ENCODE results near the gene TSPAN8.
"Not testable (repeated sequence)": the region's sequence is repeated elsewhere in the genome, so short reads cannot be mapped to it uniquely, and the experiment has no call there.

Gene TSPAN8

DNA sequence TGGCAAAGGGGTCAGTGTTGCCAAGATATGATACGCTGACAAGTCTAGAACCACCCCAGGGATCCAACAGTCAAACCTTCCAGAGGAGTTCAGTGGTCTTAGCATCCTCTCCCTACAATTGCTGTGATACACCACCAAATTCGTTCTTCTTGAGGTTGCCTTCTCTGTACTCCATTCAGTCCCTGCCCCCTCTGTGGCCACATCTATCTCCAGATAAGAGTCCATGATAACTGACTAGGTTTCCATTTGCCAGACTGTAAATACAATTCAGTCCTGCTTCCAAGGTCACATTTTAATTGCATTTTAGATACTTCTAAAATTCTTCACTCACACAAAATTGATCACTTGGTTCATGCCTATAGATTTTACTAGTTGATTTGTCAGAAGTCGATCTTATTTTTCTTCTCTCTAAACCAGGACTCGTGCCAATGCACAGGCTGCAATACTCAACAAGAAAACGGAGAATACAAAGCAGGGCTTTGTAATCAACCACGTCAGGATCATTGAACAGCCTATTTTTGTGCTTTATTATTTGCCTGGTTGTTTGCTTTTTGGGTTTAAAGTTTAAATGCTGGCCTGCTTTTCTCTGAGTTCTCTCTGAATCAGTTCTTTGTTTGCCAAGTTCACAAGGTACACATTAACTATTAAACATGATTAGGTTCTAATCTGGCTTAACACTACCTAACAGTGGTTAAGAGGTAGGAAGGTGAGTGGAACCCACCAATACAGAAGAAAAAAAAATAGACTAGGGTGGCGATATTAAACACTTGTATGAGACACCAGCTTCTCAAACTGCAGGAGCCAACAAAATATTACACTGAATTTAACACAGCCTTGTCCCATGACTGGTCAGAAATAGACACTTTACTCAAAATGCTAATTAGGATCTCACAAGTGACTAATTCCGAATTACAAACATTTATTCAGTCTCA, 5.3 kb upstream of the TSPAN8 start:
- no peak for DNase-seq

DNA sequence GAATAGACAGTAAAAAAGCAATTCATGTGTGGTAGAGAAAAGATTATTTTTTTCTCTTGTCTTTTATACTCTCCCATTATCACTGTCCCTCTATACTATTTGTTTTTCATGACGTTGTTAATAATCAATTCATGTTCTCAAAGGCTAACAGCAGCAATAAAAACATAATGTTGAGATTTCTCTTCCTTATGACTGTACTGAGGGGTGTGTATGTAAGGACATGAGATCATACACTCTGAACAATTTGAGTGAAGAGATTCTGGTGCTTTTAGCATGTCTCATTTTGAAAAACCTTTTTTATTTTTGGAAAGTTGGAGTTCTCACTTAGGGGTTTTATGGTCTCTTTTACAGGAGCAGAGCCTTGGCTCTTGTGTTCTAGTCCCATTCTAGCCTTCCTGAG, 3.8 kb upstream of the TSPAN8 start:
- DNase-seq: no peak

DNA sequence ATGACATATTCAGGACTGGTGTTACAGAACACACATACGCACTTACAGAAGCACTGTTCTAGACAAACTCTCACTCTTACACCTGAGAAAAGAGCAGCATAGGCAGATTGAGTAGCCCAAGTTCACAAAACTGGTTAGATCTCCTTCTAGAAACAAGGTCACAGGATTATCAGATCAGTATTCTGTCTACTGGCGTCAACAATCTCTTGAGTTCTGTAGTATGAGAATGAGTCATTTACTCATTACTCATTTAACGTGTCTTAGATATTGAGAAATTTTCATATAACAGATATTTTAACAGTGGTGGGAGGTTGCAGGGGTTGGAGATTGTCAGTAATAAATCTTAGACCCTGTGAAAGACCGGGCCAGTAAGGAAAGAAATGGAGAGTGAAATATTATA, 2.8 kb upstream of the TSPAN8 start:
- no peak for DNase-seq

DNA sequence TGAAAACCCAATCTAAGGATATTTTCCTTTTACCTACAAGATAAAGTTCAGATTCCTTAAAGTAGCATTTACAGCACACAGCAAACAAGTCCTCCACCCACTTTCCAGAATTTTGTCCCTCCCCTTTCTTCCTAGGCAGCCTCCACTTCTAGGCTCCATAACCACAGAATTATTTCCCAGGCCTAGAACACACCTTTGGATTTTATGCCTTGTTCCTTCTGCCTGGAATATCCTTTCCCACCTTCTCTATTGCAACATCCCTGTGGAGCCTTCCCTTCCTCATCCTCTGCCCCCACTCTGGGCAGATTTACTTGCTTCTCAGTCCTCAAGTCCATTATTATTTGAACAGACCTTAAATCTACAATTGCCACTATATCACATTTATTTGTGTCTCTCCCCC, 2.1 kb upstream of the TSPAN8 start:
- no peak for DNase-seq

- no peak for DNase-seq
These were observed 1.5 kb upstream of the TSPAN8 start for GRCh38 chr12:71159264-71159663.

DNA sequence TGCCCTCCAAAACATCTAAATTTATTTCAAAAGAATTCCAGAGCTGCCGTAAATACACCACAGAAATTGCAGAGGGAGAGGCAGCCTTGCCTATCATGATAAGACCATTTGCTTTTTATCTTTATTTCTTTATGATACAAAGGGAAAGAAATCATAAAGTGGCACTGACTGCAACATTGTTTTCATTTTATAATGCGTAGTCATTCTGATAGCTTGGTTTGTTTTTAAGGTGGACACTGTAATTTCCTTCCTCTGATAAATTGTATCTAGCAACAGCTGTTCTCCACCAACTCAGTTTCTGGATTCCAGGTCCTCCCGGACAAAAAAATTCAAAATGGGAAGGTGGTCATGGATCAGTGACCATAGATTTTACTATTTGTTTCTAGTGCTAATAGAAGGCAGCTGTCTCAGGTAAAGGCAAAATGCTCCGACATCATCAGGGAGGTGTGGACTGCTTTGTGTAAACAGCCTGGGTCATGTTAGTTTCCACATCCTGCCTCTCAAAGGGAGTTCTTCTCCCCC, 623 bp upstream of the TSPAN8 start:
- DNase-seq: peak; percentile 79

DNA sequence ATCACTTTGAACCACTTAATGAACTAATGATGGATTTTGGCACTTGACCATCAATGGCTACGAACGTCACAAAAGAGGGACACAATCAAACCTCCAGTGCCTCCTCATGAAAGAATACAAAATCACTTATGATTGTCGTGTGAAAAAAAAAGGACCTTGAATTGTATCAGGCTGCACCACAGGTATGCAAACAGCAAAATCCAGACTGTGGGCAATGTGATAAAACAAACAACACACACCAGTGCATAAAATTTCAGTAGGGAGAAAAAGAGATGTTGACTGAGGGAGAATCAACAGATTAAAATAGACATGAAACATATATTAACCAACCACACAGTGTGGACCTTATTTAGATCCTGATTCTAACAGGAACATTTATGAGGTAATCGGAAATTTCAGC, 2.6 kb downstream of the TSPAN8 start:
- no peak for DNase-seq

DNA sequence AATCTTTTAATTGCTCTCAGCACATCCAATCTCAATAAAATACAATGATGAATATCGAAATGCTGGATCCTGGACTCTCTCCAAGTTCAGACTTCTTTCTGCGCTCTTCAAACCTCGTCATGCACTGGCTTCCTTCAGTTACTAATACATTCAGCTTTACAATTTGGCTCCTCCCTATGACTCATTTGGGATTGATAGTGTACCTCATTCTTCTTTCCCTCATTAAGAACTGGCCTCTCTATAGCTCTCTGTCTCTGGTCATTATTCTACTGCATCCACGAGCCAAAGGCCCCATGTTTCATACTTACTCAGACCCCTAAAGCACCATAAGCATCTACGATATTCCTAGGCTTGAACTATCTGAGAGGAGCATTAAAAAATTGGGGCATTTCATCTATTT, 4.9 kb downstream of the TSPAN8 start:
- no peak for DNase-seq

- not testable (repeated sequence) for DNase-seq
These were observed 7.8 kb downstream of the TSPAN8 start for GRCh38 chr12:71150041-71150440.

DNA sequence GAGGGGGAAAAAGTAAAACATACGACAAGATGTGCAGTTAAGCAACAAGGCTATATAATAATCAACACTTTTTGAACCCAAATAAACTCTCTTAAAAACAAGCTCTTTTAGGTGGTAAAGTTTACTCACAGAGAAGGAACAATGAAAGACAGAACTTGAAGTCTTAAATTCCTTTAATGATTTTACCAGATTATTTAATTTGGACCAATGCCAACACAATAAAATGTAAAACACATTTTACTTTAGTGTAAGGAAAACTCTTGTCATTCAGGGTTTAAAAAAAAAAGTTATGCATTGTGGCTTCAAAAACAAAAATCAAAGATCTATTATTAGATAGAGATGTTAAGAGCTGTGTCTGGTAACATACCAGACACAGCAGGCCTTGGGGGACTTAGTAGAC, 13.1 kb downstream of the TSPAN8 start:
- no peak for DNase-seq

- DNase-seq: no peak
These were observed 14.8 kb downstream of the TSPAN8 start for GRCh38 chr12:71142956-71143355.

DNA sequence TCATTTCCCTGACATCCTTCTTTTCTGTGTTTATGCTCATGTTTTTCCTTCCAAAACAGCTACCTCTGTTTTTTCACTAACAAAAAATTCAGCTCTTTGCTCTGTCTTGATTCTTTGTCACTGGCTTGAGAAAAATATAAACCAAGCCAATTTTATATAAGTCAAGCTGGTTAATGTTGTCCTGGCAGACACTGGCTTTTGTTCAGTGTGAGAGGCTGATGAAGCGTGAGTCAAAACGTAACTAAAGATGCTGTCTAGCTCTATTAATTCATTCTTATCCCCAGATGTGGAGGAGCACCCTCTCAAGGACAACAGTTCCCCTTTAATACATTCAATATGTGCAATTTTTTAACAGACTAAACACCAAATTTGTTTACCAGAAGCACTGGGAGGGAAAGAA, 15.8 kb downstream of the TSPAN8 start:
- no peak for DNase-seq

DNA sequence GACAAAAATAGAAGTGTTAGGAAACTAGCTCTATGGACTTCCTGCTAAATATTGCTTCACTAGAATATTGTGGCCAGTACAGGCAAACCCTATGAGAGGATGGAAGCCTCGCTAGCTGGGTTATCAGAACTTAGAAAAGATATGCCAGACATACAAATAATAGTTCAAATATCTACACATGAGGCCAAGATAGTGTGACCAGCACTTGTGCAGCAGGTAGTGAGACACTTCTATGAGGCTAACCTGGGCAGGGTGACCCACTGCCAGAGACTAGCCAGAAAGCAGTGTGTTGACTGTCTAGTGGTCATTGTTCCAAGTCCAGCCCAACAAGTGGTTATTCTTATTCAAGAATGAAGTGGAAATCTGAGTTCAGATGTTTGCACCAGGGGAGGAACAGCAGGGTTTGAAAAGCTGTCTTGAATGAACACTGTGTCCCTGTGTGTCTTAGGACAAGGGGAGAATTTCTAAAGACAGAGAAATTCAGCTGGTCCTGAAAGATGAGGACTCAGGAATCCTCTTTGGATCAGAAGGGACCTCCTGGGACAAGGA, 16.3 kb downstream of the TSPAN8 start:
- DNase-seq: no peak

GRCh38 chr12:71139153-71139735, 18.6 kb downstream of the TSPAN8 start:
- DNase-seq: no peak

DNA sequence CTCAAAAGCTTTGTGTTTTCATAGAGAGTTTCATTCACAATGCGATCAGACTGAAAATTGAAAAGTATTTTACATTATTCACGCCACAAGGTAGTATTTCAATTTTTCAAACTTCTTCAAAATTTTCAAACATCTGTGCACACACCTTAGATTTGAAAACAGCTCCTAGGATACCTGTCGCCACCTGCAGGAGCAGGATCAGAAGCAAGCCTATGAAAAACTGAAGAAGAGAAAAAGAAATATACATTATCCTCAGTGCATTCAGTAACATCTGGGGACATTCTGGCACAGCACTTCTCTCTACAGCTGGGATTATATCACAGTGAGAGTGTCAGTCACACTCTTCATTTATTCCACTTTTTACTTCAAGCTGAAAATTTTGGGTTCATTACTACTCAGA, 19.8 kb downstream of the TSPAN8 start:
- no peak for DNase-seq

DNA sequence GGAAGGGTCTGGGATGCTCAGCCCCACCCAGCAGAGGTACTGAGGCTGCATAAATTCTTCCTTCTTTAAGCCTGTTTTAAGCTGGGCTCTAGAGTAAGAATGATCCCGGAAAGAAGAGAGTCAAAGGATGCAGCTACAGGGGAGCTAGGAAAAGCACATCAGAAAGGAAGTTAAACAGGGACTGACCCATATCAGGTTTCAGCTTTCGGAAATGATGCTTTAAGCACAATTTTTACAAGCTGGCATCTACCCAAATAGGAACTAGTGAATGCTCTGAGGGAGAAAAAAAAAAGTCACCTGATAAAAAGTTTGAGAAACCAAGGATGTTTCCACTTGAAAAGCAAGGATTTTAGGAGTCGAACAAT, 22.0 kb downstream of the TSPAN8 start:
- DNase-seq: no peak

DNA sequence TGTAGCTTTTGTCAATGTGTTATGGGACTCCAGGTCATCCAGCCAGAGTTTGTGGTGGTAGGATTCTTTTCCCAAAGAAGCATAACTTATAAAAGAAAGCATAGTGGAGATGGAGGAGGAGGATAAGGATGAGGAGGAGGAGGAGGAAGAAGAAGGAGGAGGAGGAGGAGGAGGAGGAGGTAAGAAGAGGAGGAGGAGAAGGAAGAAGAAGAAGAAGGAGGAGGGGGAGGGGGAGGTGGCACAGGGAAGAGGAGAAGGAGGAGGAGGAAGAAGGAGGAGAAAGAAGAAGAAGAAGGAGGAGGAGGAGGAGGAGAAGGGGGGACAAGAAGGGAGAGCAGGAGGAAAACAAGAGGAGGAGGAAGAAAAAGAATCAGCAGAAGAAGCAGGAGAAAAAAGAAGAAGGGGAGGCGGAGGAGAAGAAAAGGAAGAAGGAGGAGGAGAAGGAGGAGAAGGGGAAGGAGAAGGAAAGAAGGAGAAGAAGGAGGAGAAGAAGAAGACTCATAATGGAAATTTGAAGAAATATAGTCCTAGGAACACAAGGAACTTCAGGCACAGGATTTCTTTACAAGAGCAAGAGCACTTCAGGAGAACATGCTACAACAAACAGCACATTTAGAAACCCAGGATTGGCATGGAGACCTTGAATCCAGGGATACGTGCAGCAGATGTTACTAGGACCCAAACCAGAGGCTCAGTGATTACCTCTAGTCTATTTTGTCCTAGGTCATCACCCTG, 22.6 kb downstream of the TSPAN8 start:
- DNase-seq: no peak

DNA sequence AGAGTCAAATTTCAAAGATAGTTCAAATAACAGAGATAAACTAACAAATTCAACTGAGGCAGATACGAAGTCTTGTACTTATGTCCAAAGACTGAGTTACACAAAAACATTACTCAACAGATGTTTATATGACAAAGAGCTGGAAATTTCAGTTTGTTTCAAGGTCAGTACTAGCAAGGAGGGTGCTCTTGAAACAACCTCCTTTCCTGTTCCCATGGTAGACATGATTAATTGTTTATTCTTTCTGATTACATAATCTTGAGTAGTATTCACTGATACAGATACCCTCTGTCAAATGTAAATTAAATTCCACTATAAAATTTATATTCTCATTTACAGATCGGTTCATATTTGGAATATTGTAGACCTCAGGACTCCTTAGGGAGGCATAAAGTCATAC, 23.4 kb downstream of the TSPAN8 start:
- no peak for DNase-seq

GRCh38 chr12:71130521-71131069, 27.2 kb downstream of the TSPAN8 start:
- no peak for DNase-seq

- no peak for DNase-seq
These were observed 28.4 kb downstream of the TSPAN8 start for GRCh38 chr12:71129364-71129763.

- DNase-seq: no peak
These were observed 29.5 kb downstream of the TSPAN8 start for GRCh38 chr12:71128191-71128788.

GRCh38 chr12:71125949-71126348, 31.9 kb downstream of the TSPAN8 start:
- DNase-seq: no peak

GRCh38 chr12:71125515-71125914, 32.3 kb downstream of the TSPAN8 start:
- no peak for DNase-seq

Data from NCI-H1105 (cell line).